ENCODE results near the gene JOSD2.

DNA sequence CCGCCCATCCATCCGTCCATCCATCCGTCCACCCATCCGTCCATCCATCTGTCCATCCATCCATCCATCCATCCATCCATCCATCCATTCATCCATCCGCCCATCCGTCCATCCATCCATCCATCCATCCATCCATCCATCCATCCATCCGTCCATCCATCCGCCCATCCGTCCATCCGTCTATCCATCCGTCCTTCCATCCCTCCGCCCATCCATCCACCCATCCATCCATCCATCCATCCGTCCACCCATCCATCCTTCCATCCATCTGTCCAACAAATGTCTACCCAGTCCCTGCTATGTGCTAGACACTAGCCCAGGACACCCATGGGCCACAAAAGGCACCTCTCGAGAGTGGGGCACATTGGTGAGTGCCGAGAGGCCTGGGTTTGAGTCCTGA, 41.5 kb upstream of the JOSD2 start:
- TF ChIP-seq EZH2 (IDR thresholded peaks at IDR 0.05; ENCODE audit: borderline replicate concordance, insufficient read depth, low read depth, low read length, poor library complexity, severe bottlenecking) (no peak), CTCF (IDR thresholded peaks at IDR 0.05) (no peak)
